SW480 (cell line): ENCODE data around the gene GPR146.

Source experiments
- DNase-seq: peaks from one replicate; pipeline ENCODE4 v3.0.0-alpha.2; 2016; ENCODE audit warnings: low spot score

The GPR146 gene

DNA sequence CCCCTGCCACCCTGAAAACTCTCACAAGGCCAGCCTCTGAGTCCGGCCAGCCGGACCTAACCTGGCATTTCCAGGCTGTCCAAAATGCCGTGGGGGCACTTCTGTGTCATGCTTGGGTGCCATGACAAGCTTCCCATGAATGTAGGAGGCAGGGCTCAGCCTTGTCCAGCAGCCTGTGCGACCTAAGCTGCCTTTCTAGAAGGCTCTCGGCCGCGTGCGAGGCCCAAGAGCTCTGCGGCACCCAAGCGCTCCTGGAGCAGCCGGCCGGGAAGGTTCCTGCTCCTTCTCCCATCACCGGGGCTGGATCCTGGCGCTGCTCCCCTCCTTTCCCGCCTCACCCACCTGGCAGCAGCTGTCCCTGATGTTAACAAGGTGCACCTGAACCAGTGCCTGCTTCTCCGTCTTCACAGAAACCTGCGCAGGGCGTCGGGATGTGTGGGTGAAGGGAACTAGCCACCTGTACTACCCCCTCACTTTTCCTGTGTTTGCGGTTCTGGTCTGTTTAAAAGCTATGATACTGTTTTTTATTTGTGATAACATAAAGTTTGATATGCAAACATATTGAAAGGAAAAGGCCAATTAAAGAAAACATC, 49.7 kb downstream of the GPR146 start:
- no peak for DNase-seq

DNA sequence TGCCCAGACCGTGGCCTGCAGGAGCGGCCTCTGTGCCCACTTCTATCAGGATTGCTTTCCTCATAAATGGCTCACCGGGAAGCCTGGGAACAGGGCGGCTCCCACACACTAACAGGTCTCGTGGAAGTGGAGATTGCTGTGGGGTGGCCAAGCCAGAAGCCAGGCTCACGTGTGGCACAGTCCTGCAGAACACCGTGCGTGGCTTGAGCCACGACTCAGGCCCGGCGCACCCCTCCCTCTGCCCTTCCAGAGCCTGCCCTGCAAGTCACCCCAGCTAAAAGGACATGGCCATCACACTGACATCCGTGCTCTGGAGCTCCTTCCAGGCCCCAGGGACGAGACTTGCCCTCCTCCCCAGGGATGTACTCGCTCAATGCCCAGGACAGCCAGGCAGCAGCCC, 50.5 kb downstream of the GPR146 start:
- DNase-seq: no peak

DNA sequence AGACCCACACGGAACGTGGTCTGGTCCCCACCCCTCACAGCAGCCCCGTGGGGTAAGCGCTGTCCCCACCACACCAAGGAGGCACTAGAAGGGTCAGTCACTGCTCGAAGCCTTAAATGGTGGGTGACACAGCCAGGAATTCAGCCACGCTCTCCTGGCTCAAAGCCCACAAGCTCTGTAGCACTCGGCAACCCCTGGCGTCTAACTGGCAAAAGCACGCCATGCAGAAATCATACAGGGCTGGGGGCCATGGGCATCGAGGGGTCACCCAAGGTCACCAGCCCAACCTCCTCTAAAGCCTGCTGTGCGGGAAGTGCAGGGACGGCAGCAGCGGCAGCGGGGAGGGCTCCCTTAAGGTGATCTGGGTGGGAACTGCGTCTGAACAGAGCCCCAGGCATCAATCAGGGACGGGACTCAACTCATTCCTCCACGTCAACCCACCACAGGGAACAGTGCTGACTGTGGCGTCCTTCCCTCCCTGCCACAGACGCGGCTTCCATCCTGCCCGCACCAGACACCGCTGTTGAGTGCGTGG, 51.3 kb downstream of the GPR146 start:
- DNase-seq: no peak

DNA sequence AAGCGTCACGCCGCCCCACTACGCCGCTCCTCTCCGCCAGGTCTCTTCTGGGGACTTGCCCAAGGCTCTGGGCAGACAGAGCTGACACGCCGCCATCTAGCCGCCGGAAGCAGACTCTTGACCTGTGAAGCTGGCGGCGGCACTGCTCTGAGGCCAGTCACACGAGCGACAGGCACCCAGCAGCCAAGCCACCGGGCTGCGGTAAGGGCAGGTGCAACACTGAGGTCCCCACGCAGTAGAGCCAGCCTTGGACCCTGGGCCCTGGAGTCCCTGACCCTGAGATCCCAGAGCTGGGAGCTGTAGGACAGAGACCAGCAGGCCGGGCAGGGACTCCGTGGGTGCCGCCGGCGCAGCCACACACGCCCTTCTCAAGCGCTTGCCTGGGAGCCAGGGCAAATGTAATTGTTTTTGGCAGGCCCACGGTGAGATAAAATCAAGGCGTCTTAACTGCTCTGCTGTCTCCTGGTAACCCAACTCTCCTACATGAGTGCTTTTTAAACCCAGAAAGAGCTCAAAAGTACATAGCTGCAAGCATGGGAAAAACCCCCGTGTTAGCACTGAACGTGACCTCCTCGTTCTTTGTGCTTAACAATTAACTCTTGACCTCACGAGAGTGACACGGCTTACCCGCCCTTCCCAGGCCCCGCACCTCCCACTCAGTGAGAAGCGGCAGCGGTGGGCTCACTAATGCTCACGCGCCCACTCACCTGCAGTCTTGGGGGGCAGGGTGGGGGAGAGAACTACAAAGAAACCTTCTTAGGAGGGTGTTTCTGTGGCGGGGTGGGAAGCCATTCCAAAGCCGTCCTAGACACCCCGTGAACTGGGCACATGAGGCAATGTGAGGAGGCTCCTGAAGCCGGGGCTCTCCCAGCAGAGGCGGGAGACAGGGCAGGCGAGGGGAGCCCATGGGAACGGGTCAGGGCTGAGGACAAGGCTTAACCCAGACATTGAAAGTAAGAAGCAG, 52.1 kb downstream of the GPR146 start:
- no peak for DNase-seq

DNA sequence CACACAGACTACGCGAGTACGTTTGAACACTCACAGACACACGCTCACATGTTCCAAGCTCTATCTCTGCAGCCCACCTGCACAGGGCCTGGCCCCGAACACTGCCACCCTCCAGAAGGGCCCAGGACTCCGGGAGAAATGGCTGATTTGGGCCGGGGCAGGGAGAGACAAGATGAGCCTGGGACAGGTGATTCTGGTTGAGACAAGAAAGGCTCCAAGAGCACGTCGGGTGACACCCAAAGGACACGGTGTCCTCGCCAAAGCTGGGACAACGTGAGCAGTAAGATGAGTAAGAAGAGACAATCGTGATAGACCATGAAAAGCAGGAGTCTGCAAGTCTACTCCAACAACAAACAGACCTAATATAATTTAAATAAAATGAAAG, 52.8 kb downstream of the GPR146 start:
- DNase-seq: no peak

DNA sequence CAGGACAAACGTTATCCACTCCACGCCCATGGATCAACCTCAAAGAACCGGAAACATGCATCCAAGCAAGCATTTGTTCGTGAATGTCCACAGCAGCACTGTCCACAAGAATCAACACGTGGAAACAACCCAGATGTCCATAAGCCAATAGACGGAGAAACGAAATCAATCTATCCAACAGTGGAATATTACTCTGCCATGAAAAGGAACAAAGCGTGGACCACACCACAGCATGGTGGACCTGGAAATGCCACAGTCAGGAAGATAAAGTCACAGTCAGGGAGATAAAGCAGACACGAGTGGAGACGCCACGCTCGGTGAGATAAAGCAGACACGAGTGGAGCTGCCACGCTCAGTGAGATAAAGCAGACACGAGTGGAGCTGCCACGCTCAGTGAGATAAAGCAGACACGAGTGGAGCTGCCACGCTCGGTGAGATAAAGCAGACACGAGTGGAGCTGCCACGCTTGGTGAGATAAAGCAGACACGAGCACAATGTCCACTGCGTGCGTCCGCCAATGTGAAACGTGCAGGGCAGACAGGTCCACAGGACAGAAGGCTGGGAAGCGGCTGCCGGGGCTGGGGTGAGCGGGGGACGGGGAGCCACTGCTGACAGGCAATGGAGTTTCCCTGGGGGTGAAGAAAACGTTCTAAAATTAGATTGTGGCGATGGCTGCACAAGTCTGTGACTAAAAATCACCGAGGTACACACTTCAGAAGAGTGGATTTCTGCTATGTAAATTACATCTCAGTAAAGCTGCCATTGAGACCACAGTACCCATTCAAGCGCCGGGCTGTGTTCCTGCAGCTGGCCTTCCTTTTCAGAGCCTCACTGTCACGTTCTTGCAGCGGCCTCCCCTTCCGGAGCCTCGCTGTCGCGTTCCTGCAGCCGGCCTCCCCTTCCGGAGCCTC, 54.2 kb downstream of the GPR146 start:
- DNase-seq: no peak

DNA sequence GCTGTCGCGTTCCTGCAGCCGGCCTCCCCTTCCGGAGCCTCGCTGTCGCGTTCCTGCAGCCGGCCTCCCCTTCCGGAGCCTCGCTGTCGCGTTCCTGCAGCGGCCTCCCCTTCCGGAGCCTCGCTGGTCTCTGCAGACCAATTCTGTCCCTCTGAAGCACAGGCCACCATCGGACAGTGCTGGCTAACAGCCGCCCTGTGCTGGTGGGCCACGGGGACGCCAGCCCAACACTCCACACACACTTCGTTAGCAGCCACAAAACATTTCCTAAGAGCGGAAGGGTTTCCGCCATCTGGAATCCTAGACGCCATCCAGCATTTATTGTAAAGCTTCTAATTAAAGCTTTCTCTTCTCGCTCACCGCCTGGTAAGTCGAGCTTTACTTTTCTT, 54.8 kb downstream of the GPR146 start:
- DNase-seq: no peak

DNA sequence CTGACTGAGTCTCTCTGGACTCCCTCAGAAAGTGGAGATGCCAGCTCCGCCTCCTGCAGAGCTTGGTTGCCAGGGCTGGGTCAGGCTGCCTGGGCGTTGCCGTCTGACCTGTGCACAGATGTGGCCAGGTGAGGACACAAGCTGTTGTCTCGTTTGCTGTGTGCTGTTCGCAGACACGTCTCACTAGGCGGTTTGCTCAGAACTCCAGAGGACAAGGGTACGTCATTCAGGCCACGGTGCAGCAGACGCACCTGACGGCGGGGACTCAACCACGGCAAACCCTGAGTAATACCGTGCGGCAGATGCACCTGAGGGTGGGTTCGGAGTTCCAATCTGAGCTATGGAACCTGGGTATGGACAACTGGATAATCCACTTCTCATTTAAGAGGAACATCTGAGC, 55.3 kb downstream of the GPR146 start:
- DNase-seq: no peak

DNA sequence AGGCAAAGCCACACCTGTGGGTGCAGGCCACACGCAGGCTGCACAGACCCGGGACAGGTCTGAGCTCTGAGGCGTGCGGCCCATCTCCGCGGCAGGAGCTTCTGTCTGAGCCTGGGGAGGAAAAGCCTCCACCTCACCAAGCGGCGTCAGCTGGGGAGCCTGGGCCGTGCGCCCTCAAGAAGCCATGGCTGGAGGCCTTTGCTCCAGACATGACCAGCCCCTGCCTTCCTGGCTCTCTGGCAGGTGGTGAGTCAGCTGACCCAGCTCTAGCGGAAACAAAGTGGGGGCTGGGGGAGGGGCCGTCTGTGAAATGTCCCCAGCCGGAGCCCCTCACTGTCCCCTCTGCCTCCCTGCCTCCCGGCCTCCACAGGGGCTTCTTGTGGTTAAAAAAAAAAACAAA, 56.0 kb downstream of the GPR146 start:
- DNase-seq: no peak

DNA sequence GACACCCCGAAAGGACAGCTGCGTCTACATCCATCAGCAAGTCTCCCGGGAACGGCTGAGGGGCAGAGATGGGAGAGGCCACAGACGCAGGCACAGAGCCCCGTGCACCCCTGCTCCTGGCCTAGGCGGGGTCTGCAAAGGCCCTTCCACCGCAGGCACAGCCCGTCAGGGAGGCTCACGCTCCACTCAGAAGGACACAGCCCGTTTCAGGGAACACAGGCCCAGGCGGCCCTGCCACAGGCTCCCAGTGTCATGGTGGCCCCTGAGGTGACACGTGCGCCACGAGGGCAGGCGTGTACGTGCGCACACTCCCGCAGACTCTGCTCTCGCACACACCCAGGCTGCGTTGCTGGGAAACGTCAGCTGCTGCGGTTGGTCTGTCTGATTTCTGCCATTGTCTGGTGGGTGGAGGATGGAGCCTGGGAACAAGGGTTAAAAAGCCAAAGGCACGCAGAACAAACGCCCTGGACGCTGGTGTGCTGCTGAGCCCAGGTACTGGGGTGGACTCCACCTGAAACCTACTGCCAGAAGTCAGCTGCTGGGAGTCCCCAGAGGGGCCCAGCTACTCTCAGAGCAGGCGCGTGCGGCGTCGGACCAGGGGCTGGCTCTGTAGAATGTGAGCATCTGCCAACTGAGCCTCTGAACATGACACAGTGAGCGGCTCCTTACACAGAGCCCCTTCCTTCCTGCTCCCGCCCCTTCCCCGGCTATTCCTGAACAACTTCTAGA, 56.7 kb downstream of the GPR146 start:
- peak; percentile 82 for DNase-seq

DNA sequence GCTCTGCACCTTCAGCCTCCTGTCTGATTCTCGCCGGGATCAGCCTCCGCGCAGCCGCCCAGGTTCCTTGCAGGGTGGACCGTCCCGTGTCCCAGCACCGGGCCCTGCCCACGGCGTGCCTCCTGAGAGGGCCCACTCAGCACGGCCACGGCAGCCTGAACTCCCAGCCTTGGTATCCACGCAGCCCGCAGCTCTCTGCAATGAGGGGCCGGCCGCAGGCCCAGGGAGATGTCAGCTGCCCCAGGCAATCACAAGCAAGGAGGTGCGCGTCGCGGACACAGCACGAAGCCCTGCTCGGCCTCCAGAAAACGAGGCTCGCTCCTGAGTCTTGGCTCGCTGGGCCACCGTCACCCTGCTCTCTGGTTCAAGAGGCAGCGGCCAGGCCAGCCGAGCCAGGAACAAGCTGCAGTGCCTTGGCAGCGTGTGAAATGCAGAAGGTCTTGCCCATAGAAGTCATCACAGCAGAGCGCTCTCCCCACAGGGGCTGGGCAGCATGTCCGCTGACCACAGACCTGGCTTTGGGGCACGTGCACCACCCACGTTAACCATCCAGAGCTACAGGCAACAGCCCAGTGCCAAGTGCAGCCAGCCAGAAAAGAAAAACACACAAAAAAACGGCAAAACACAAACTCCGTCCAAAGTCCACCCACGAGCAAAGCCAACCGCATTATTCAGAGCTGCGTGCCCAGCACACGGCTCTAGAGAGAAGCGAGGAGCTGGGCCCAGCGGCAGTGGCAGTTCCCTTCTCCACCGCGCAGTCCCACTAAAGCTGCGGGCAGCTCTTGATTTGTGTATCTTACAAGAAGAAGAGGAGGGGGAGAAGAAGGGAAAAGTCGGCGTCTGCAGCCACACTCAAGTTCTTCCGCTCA, 57.5 kb downstream of the GPR146 start:
- no peak for DNase-seq

DNA sequence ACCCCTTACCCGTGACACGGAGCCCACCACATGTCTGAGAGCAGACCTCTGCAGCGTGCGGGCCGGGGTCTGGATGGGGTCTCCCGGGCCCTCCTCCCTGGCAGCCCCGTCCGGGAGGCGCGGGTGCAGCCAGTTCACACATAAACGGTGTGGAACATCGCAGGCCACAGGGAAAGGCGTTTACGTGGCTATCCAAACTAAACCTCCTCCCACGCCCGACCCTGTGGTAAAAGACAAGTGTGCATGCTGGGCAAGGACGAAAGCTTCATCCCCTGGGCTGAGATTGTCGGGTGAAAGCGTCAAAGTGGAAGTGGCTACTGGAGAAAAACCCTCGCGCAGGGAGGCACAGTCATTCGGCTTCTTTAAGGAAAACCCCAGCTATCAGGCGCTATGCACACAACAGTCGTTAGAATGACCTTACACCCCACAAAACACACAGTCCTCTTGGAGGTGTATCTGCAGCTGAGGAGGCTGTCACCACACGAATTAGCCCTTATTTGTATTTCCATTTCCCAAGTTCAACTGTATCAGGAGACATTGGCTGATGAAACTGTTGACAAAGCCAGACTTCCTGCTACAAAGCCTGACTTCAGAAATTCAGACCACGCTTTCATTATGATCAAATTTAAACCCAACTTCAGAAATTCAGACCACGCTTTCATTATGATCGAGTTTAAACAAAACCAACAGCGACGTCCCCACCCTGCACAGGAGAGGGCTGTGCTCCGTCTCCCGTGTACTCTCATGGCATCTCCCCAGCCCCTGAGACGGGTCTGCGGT, 58.9 kb downstream of the GPR146 start:
- DNase-seq: no peak

DNA sequence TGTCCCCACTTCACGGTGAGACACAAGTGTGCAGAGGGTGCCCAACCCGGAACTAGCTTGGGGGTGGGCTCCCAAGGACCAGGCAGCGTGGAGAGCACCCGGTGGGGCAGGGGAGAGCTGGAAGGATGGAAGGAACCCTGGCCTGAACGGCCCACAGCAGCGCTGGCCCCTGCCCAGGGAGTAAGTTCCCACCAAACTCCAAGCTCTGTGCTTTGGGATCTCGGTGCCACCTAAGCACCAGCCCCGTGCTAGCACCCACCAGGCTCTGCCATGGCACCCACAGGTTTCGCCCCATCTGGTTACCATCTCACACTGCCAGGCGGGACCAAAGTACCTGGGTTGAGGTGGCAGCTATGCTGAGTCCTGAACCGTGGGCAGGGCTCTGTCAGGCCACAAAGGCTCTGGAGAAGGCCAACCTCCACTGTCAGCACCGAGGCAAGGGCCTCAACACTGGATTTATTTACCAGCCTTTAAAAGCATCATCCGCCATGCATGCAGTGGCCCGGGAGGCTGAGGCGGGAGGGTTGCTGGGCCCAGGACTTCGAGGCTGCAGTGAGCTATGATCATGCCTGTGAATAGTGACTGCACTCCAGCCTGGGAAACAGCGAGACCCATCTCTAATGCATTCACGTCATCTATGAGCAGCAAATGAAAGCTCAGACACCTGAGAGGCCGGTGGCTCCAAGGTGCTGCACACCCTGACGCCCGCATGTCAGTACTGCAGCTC, 59.6 kb downstream of the GPR146 start:
- no peak for DNase-seq

DNA sequence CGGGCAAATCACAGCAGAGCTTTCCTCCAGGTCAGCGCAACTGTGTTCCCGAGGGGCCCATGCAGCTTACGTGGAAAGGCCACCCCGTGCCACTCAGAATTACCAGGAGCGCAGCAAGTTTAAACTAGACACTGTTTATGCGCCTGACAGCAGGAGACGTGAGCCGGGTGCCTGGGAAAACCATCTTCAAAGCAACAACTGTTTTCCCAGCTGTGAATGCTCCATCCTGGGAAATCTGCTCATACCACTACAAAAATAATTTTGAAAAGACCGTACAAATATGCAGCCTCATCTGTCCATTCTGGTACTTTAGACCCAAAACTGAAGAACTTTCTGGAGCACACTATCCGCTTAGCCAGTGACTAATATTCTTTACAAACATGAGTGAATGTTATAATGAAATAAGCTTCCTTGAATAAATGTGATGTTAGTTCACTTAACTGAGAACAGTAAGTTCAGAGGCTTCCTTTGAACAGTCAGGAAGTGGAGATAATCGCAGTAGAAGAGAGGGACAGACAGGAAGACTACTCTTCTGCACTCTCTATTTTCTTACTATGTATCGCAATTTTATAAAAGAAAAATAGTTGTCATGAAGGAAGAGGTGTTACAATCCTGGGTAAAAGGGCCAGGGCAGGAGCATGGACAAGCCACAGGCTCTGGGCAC, 60.3 kb downstream of the GPR146 start:
- DNase-seq: no peak

DNA sequence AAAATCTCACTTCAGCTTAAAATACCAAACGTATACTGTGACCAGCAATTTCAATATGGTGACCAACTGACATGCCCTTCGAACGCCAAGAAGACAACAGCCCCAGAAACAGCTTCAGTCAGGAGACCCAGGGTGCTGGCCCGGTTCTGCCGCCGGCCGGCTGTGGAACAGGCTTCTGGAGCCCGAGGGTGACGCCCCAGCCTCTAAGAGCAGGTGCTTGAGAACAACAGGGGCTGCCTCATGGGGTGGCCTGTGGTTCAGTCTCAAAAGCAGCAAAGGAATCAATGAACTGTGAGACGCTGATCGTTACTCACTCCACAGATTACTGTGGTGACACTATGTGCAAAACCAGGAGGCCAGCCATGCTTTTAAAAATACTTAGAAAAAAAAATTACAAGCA, 60.8 kb downstream of the GPR146 start:
- DNase-seq: no peak

DNA sequence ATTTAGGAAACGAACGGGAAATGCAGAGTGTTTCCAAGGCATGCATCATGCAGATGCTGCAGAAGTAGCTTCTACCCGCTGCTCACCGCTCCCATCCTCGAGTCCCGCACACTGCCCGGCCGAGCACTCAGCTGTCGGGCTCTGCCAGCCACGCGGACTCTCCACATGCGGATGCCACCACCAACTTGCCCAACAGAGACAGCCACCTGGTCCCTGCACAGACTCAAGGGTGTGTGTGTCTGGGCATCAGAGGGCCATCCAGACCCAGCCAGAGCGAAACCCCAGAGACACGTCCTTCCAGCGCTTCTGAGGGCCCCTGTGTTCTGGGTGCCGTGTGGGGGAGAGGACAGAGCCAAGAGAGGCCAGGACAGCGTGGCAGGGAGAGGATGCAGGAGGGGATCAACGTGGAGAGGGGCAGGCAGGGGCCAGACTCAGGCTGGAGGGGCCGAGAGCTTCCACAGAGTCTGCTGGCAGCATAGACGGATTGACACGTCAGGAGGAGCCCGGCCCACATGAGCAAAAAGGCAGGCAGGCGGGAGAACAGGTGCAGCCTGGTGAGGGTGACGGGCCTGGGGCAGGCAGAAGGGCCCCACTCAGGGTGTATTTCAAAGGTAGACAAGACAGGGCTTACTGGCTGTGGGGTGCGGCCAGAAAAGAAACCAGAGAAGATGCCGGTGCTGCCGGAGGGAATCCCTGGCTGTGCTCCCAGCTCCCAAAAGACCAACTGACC, 61.9 kb downstream of the GPR146 start:
- DNase-seq: no peak

DNA sequence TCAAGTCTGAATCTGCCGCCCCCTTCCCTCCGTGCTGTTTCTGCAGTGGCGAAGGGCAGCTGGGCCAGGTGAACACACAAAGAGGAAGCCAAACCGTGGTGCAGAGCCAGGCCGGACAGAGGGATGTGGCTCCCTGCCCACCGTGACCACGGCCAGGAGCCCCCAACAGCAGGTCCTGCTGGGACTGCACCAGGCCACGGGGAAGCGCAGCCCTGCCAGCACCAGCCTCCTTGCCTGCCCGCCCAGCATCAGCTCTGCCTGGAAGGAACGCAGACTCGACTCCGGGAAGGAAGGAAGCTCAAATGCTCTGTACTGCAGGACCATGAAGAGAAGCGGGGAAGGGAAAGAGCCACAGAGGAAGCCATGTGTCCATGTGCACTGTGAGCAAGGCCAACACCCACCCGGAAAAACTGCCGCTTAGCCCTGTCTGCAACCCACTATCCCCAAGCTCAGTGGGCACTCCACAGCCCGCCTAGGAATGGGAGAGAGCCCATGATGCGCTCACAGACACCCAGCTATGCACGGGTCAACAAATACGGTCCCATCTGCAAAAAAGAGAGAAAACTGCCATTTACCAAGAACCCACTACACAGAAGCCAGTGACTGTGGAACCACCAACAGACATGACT, 62.6 kb downstream of the GPR146 start:
- DNase-seq: no peak
